Measurements from ENCODE around the gene GALNT15. TPM values are rescaled to one million over a fixed set of nuclear protein-coding genes. Genes with fewer than 3 reads are reported as not detected.
A peak's percentile ranks its signal among the peaks of the same experiment; 100 is the strongest.

GALNT15 gene
- total RNA-seq, 1 donor from 2014 or later: 9.8 TPM

GRCh38 chr3:16245609-16246008, 71.1 kb downstream of the GALNT15 start:
- intact Hi-C loops (cut with DNase I): no loop called here

GRCh38 chr3:16247282-16248061, 73.0 kb downstream of the GALNT15 start:
- no peaks in the 10 kb centered on the region for H3K4me1 ChIP-seq
- H3K27me3 ChIP-seq (ENCODE audit: low read depth): no peaks in the 10 kb centered on the region
- no peak overlapping the region for H3K4me3 ChIP-seq
- peak; percentile 83 for DNase-seq
- peak; percentile 84 to 91 for ATAC-seq
- H3K36me3 ChIP-seq: no peaks in the 10 kb centered on the region
- intact Hi-C loops (cut with DNase I): no loop called here
- no peak overlapping the region for H3K27ac ChIP-seq
- H3K9me3 ChIP-seq: no peaks in the 10 kb centered on the region
- peak; percentile 94 for TF ChIP-seq CTCF (IDR thresholded peaks at IDR 0.05)

More at GRCh38 chr3:16245609-16246008, 71.1 kb downstream of the GALNT15 start:
- Histone ChIP-seq H3K4me1 (no peaks in the 10 kb centered on the region), H3K27me3 (ENCODE audit: low read depth) (no peaks in the 10 kb centered on the region), H3K36me3 (no peaks in the 10 kb centered on the region), H3K27ac (no peak overlapping the region), H3K9me3 (no peaks in the 10 kb centered on the region), H3K4me3 (no peak overlapping the region)
- ATAC-seq (no peak), DNase-seq (no peak)
- no peak for TF ChIP-seq CTCF (IDR thresholded peaks at IDR 0.05)

GRCh38 chr3:16248556-16248955, 74.1 kb downstream of the GALNT15 start:
- intact Hi-C loops (cut with DNase I): no loop called here
- ATAC-seq: no peak
- H3K9me3 ChIP-seq: no peaks in the 10 kb centered on the region
- H3K27ac ChIP-seq: no peak overlapping the region
- no peak for TF ChIP-seq CTCF (IDR thresholded peaks at IDR 0.05)
- no peaks in the 10 kb centered on the region for H3K36me3 ChIP-seq
- no peaks in the 10 kb centered on the region for H3K4me1 ChIP-seq
- H3K4me3 ChIP-seq: no peak overlapping the region
- H3K27me3 ChIP-seq (ENCODE audit: low read depth): no peaks in the 10 kb centered on the region
- DNase-seq: no peak

- no peak for ATAC-seq
- Histone ChIP-seq H3K9me3 (no peaks in the 10 kb centered on the region), H3K27ac (no peak overlapping the region), H3K4me3 (no peak overlapping the region), H3K4me1 (no peaks in the 10 kb centered on the region), H3K36me3 (no peaks in the 10 kb centered on the region), H3K27me3 (ENCODE audit: low read depth) (no peaks in the 10 kb centered on the region)
- intact Hi-C loops (cut with DNase I): no loop called here
- TF ChIP-seq CTCF (IDR thresholded peaks at IDR 0.05): peak; percentile 24
- DNase-seq: no peak
These were observed 74.9 kb downstream of the GALNT15 start for GRCh38 chr3:16249336-16249735.

- TF ChIP-seq CTCF (IDR thresholded peaks at IDR 0.05): no peak
- H3K27me3 ChIP-seq (ENCODE audit: low read depth): no peaks in the 10 kb centered on the region
- intact Hi-C loops (cut with DNase I): no loop called here
- no peaks in the 10 kb centered on the region for H3K4me1 ChIP-seq
- DNase-seq (no peak), ATAC-seq (no peak)
- H3K9me3 ChIP-seq: no peaks in the 10 kb centered on the region
- no peak overlapping the region for H3K27ac ChIP-seq
- no peaks in the 10 kb centered on the region for H3K36me3 ChIP-seq
- no peak overlapping the region for H3K4me3 ChIP-seq
These were observed 75.4 kb downstream of the GALNT15 start for GRCh38 chr3:16249886-16250285.
